ENCODE results near the gene MTMR12.

Gene MTMR12

DNA sequence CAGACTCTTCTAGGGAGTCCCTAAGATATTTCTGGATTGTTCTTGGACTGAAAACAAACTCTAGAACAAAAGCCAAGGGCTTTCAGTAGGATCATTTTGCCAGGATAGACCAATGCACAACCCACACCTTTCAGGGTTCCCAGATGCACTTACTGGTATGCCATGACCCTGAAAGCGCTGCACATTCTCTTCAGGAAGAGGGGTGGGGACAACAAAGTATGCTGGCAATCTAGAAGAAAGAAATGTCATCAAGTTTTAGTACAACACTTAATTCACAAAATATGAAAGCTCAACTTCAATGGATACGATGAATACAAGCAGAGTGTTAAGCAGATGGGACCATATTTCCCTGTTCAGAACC is 57.2 kb downstream of the MTMR12 start:
- H3K4me3 ChIP-seq (ENCODE audit: low read depth, low read length), result no peak overlapping the region
- DNase-seq (ENCODE audit: low read depth), result no peak
- TF ChIP-seq, protein P1, sequence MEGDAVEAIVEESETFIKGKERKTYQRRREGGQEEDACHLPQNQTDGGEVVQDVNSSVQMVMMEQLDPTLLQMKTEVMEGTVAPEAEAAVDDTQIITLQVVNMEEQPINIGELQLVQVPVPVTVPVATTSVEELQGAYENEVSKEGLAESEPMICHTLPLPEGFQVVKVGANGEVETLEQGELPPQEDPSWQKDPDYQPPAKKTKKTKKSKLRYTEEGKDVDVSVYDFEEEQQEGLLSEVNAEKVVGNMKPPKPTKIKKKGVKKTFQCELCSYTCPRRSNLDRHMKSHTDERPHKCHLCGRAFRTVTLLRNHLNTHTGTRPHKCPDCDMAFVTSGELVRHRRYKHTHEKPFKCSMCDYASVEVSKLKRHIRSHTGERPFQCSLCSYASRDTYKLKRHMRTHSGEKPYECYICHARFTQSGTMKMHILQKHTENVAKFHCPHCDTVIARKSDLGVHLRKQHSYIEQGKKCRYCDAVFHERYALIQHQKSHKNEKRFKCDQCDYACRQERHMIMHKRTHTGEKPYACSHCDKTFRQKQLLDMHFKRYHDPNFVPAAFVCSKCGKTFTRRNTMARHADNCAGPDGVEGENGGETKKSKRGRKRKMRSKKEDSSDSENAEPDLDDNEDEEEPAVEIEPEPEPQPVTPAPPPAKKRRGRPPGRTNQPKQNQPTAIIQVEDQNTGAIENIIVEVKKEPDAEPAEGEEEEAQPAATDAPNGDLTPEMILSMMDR (IDR thresholded peaks at IDR 0.05; ENCODE audit: insufficient read depth, low read depth, low read length, missing control alignments), result no peak

DNA sequence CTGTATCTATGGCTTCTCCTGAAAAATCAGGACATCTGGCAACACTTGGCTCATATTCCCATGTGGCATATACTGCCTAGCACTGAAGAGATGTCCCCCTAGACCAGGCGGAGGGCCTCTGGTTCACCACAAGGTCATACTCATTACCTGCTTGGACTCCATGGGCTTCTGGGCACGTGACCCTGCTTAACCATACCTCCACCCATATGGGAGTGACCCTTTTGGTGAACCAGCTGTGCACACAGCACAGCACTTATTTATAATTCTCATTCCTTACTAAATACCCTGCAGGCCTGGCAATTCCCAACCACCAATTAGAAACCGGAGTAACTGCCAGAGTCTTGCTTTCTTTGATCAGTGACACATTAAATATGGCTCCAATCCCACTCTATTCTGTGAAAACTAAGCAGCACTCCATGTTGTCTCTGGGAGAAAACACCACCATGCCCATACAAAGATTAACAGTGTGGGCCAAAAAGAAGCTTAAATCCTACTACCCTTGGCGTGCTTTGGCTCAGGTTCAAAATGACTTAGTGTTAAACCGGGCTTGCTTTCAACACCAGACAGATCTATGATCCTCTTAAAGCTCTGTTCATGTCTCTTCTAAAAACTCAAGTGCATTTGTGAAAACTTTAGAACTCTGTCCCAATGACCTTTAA is 57.7 kb downstream of the MTMR12 start:
- DNase-seq (ENCODE audit: low read depth), result no peak
- TF ChIP-seq, protein P1 (IDR thresholded peaks at IDR 0.05; ENCODE audit: insufficient read depth, low read depth, low read length, missing control alignments), result no peak
- no peak overlapping the region for H3K4me3 ChIP-seq (ENCODE audit: low read depth, low read length)

DNA sequence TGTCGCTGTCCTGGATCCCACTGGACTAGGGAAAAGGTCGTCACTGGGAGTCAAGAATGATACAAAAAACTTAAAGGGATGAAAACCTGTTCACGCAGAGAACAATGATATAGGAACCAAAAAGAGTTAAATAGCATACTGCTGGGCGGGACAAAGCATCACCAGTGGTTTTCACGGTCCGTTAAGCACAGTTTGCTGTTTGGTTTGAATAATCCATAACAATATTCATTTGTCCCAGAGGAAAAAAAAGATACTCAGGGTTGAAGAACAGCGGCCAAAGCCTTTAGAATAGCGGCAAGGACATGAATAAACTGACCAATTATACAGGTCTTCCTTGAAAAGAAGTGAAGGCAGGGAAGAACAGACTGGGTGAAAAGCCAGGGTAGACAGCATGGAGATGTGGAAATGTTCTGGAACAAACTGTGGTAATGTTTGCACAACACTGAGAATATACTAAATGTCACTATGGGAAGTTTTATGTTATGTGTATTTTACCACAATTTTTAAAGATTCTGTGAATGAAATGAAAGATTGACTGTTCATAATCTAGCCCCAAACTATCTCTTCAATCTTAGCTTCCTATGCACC is 60.8 kb downstream of the MTMR12 start:
- no peak overlapping the region for H3K4me3 ChIP-seq (ENCODE audit: low read depth, low read length)
- TF ChIP-seq, protein P1 (IDR thresholded peaks at IDR 0.05; ENCODE audit: insufficient read depth, low read depth, low read length, missing control alignments), result no peak
- no peak for DNase-seq (ENCODE audit: low read depth)

DNA sequence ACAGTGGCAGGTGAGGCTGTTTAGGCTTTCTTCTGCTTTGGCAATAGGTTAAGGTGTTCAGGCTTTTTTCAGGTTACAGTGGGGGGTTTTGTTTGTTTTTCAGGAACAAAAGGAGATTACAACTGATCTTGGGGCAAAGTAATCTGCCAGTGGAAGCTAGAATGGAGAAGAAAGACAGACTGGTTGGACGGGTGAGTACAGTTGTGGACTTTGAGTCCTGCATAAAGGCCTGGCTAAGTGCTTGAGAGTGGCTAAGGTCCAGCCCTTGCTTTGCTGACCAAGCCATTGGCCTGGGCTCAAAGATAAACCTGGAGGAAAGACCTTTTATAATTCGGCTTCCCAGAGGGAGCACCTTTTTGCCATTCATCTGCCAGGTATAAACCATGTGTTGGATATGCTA is 63.1 kb downstream of the MTMR12 start:
- TF ChIP-seq, protein P1 (IDR thresholded peaks at IDR 0.05; ENCODE audit: insufficient read depth, low read depth, low read length, missing control alignments), result no peak
- no peak for DNase-seq (ENCODE audit: low read depth)
- no peak overlapping the region for H3K4me3 ChIP-seq (ENCODE audit: low read depth, low read length)

DNA sequence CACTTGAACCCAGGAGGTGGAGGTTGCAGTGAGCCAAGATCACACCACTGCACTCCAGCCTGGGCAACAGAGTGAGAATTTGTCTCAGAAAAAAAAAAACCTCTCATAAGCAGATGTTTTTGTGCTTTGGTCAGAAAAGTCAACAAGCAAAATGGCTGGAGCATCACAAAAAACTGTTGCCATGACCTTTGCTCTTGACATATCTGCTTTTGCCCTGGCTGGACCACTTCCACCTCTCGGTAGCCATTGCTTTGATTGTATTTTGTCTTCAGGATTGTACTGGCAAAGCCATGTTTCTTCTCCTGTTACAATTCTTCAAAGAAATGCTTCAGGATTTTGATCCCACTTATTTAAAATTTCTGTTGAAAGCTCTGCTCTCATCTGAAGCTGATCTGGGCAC is 67.0 kb downstream of the MTMR12 start:
- H3K4me3 ChIP-seq (ENCODE audit: low read depth, low read length), result no peak overlapping the region
- TF ChIP-seq, protein P1 (IDR thresholded peaks at IDR 0.05; ENCODE audit: insufficient read depth, low read depth, low read length, missing control alignments), result no peak
- DNase-seq (ENCODE audit: low read depth), result no peak

DNA sequence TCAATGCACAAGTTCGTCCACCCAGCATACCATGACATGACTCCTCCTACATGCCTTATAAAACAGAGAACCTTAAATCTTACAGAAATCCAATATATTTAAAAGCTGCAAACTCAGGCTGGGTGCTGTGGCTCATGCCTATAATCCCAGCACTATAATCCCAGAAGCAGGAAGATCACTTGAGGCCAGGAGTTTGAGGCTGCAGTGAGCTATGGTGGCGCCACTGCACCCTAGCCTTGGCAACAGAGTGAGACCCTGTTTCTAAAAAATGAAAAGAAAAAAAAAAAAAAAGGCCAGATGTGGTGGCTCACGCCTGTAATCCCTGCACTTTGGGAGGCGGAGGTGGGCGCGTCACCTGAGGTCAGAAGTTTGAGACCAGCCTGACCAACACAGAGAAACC is 68.7 kb downstream of the MTMR12 start:
- TF ChIP-seq, protein P1 (IDR thresholded peaks at IDR 0.05; ENCODE audit: insufficient read depth, low read depth, low read length, missing control alignments), result no peak
- DNase-seq (ENCODE audit: low read depth), result no peak
- no peak overlapping the region for H3K4me3 ChIP-seq (ENCODE audit: low read depth, low read length)
